K562 (cell line): Measurements from ENCODE around the gene LBHD1.

Experiments used
- E2F6 ChIP-seq, 2 experiments: IDR thresholded peaks; 2 replicates each; pipeline ENCODE4 v1.6.1; 2011; ENCODE audit warnings: borderline replicate concordance in 1 of 2, control low read depth in 1 of 2, low read depth in 1 of 2, low read length in 1 of 2, mild to moderate bottlenecking in 1 of 2, mixed read lengths in 1 of 2, moderate library complexity in 1 of 2; ENCODE audit not compliant: insufficient read depth in 1 of 2, insufficient read length in 1 of 2, poor library complexity in 1 of 2, severe bottlenecking in 1 of 2; ENCODE audit errors: extremely low read depth in 1 of 2
- HCFC1 ChIP-seq: IDR thresholded peaks from 2 replicates; pipeline ENCODE4 v1.6.1; 2012; ENCODE audit warnings: low read depth, low read length, improper control_type of control experiment
- JUNB ChIP-seq: fragments of 450-650 bp; formaldehyde crosslinking; conservative IDR thresholded peaks from 2 replicates; pipeline ENCODE4 v1.4.0; 2020; ENCODE audit warnings: mild to moderate bottlenecking
- JUND ChIP-seq, 2 experiments: IDR thresholded peaks; 2 replicates in 1 of 2; 3 replicates in 1 of 2; pipeline ENCODE4 v1.6.1; 2011; ENCODE audit warnings: borderline replicate concordance in 2 of 2, low read depth in 2 of 2, low read length in 2 of 2, improper control_type of control experiment in 1 of 2, missing biosample characterization in 1 of 2, missing genetic modification characterization in 1 of 2, missing genetic modification reagents in 1 of 2
- MAX ChIP-seq: sonication (generic); formaldehyde crosslinking; IDR thresholded peaks from 2 replicates; pipeline ENCODE4 v1.9.0; 2022; ENCODE audit warnings: mild to moderate bottlenecking, missing genetic modification reagents
- PATZ1 ChIP-seq: fragments of 250-450 bp; sonication (Bioruptor Pico); IDR thresholded peaks from 2 replicates; pipeline ENCODE4 v1.5.0; 2020; ENCODE audit warnings: mild to moderate bottlenecking, borderline replicate concordance
- RFX1 ChIP-seq: fragments of 450-650 bp; IDR thresholded peaks from 2 replicates; pipeline ENCODE4 v1.6.1; 2016; ENCODE audit warnings: mild to moderate bottlenecking, moderate library complexity
- TF ChIP-seq, protein P1 (sequence below), 2 experiments: fragments of 450-650 bp in 1 of 2; sonication (generic) in 1 of 2; formaldehyde crosslinking in 1 of 2; IDR thresholded peaks in 1 of 2; conservative IDR thresholded peaks in 1 of 2; 2 replicates each; pipeline versions ENCODE4 v1.6.1 to v1.8.1; 2016 to 2023; ENCODE audit warnings: mild to moderate bottlenecking in 2 of 2, moderate library complexity in 2 of 2, inconsistent platforms in 1 of 2, missing genetic modification reagents in 1 of 2

DNA sequence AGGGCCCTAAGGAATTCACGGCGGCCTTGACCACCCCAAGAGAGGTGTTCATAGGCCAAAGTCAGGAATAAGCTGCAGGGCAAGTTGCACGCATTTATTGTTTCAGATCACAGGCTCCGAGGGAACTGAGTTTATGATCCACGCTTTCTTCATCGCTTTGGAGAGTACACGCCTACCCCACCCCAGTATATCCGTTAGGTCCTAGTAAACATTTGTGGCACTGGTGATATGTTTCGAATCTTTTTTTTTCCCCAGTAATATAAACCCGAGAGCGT is 26.5 kb downstream of the LBHD1 start:
- no peak for TF ChIP-seq PATZ1 (CRISPR knock-in tag)
- TF ChIP-seq JUND (IDR thresholded peaks at IDR 0.05; ENCODE audit: borderline replicate concordance, low read depth, low read length), result no peak
- no peak for TF ChIP-seq JUND (tag; IDR thresholded peaks at IDR 0.05; ENCODE audit: borderline replicate concordance, low read depth, low read length)
- TF ChIP-seq E2F6 (IDR thresholded peaks at IDR 0.05; ENCODE audit: borderline replicate concordance in 1 of 2, extremely low read depth in 1 of 2, insufficient read depth in 1 of 2, insufficient read length in 1 of 2, low read depth in 1 of 2, low read length in 1 of 2, poor library complexity in 1 of 2, severe bottlenecking in 1 of 2), result no peak
- TF ChIP-seq HCFC1, result no peak
- no peak for TF ChIP-seq JUNB
- TF ChIP-seq MAX (CRISPR knock-in tag), result no peak
- TF ChIP-seq, protein P1, sequence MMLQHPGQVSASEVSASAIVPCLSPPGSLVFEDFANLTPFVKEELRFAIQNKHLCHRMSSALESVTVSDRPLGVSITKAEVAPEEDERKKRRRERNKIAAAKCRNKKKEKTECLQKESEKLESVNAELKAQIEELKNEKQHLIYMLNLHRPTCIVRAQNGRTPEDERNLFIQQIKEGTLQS (IDR thresholded peaks at IDR 0.05), result no peak
- TF ChIP-seq, protein P1 (CRISPR knock-in tag; conservative IDR thresholded peaks at IDR 0.05), result no peak
- no peak for TF ChIP-seq RFX1
